ENCODE results near the gene SLIT3. TPM values are rescaled to one million over a fixed set of nuclear protein-coding genes. Genes with fewer than 3 reads are reported as not detected.

The SLIT3 gene
- total and polyA plus RNA-seq, 2 donors = 64.7 to 109 TPM

GRCh38 chr5:168737066-168737465, 563.9 kb downstream of the SLIT3 start:
- WGBS = 99% methylated on average over 2 of the region's 2 CpGs
- Histone ChIP-seq H3K4me1 (ENCODE audit: insufficient read depth) (no peaks in the 10 kb centered on the region), H3K4me3 (ENCODE audit: low read depth, low read length) (no peak overlapping the region), H3K36me3 (ENCODE audit: insufficient read depth) (no peaks in the 10 kb centered on the region), H3K27ac (ENCODE audit: low read depth) (no peak overlapping the region)
- no peak for DNase-seq (ENCODE audit: extremely low spot score)

DNA sequence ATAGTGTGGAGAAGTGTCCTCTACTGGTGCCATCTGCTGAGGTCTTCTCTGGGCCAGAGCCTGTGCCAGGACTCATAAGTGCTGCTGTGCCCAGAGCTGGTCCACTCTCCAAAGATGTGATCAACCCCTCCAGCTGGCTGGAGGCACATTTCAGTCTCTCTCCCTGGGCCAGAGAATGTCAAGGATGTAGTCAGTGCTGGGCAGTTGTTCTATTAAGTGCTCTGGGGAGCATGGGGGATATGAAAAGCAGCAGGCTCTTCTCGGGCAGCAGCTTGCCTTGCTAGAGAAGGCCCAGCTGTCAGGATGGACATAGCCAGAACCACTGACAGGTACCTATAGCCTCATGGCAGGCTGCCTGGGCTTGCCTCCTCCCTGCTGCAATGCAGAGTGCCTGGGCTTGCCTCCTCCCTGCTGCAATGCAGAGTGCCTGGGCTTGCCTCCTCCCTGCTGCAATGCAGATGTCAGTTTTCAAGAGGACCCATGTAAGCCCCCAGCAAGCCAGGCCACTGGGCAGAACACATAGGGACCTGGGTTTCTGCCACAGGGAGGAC, 564.6 kb downstream of the SLIT3 start:
- no peaks in the 10 kb centered on the region for H3K36me3 ChIP-seq (ENCODE audit: insufficient read depth)
- no peak overlapping the region for H3K4me3 ChIP-seq (ENCODE audit: low read depth, low read length)
- H3K27ac ChIP-seq (ENCODE audit: low read depth) = no peak overlapping the region
- whole genome bisulfite sequencing = 42% methylated on average over 1 of the region's 1 CpG
- H3K4me1 ChIP-seq (ENCODE audit: insufficient read depth) = no peaks in the 10 kb centered on the region
- DNase-seq (ENCODE audit: extremely low spot score) = no peak

DNA sequence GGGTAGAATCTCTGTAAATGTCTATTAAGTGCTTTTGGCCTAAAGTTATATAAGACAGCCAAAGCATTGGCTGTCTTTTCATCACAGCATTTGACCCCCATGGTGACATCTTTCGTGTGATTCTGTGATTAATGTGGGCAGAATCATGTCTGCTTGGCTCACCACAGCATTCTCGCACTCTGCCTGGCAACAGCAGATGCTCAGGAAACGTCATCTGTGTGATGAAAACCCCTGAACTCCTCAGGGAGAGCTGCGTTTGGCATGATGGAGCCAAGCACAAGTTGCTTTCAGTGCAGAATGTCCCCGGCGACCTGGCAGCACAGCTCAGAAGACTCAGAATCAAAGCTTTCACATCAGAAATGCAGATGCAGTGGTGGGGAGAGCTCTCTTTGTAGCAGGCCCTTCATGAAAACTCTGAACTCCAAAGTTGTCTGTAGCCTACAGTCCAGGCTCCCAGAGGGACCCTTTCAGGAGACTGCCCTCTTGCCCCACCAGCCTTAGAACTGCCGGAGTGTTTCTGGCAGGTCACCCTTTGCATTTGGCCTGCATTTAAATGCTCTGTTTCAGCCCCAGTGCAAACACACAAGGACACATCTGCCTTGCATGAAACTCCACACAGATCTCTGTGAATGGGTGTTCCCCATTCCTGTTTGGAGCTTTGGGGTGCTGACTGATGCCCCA, 566.2 kb downstream of the SLIT3 start:
- no peak for DNase-seq (ENCODE audit: extremely low spot score)
- Histone ChIP-seq H3K27ac (ENCODE audit: low read depth) (no peak overlapping the region), H3K4me1 (ENCODE audit: insufficient read depth) (no peaks in the 10 kb centered on the region), H3K36me3 (ENCODE audit: insufficient read depth) (no peaks in the 10 kb centered on the region), H3K4me3 (ENCODE audit: low read depth, low read length) (no peak overlapping the region)
- WGBS = 72% methylated on average over 7 of the region's 7 CpGs

DNA sequence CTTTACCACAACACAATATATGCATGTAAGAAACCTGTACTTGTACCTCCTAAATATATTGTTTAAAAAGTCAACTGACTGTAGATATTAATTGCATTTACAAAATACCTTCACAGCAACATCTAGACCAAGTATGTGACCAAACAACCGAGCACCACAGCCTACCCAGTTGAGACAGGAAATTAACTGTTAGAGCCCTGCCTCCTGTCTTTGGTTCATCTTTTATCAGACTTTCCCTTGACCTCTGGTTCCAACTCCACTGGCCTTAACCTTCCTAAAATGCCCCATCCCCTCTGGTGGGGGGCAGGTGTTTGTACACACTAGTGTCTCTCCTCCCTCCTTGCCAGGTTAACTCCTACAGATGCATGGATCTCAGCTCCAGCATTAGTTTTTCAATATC, 566.8 kb downstream of the SLIT3 start:
- Histone ChIP-seq H3K36me3 (ENCODE audit: insufficient read depth) (no peaks in the 10 kb centered on the region), H3K4me1 (ENCODE audit: insufficient read depth) (no peaks in the 10 kb centered on the region), H3K27ac (ENCODE audit: low read depth) (no peak overlapping the region), H3K4me3 (ENCODE audit: low read depth, low read length) (no peak overlapping the region)
- no peak for DNase-seq (ENCODE audit: extremely low spot score)
- 90% methylated on average over 1 of the region's 1 CpG for WGBS

DNA sequence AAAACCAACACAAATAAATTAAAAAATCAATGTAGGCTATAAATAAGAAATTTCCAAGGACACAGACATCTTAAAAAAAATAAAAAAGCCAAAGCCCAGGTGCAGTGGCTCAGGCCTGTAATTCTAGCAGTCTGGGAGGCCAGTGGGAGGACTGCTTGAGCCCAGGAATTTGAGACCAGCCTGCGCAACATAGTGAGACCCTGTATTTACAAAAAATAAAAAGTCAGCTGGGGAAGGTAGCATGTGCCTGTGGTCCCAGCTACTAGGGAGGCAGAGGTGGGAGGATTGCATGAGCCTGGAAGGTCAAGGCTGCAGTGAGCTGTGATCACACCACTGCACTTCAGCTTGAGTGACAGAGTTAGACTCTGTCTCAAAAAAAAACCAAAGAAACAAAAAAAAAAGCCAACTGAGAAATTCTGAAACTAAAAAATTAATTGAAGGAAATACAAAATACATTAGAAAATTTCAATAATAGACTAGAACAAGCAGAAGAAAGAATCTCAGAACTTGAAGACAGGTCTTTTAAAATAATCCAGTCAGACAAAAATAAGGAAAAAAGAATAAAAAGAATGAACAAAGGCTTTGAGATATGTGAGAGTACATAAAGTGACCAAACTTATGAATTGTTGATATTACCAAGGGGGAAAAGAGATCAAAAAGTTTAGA, 572.3 kb downstream of the SLIT3 start:
- no peaks in the 10 kb centered on the region for H3K36me3 ChIP-seq (ENCODE audit: insufficient read depth)
- WGBS = 95% methylated on average over 1 of the region's 1 CpG
- no peak overlapping the region for H3K27ac ChIP-seq (ENCODE audit: low read depth)
- no peak for DNase-seq (ENCODE audit: extremely low spot score)
- H3K4me3 ChIP-seq (ENCODE audit: low read depth, low read length) = no peak overlapping the region
- H3K4me1 ChIP-seq (ENCODE audit: insufficient read depth) = no peaks in the 10 kb centered on the region

DNA sequence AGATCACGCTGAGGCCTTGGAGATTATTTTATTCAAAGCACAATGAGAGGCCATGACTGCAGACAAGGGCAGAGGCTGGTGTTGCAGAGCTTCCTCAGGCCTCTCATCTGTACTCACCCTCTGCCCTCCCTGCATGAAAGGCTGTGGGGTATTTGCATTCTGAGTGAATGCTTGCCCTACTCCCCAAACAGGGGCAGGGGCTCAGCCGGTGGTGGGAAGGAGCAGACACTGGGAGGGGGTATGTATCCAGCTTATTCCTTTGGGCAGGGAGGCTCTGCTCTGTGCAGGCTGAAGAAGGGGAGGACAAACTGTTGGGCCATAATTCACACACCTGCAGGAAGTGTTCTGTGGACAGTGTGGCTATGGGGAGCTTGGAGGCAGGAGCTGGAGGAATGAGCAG, 573.4 kb downstream of the SLIT3 start:
- H3K4me3 ChIP-seq (ENCODE audit: low read depth, low read length) = no peak overlapping the region
- WGBS = 67% methylated on average over 2 of the region's 2 CpGs
- H3K36me3 ChIP-seq (ENCODE audit: insufficient read depth) = no peaks in the 10 kb centered on the region
- H3K27ac ChIP-seq (ENCODE audit: low read depth) = no peak overlapping the region
- no peaks in the 10 kb centered on the region for H3K4me1 ChIP-seq (ENCODE audit: insufficient read depth)
- DNase-seq (ENCODE audit: extremely low spot score) = no peak

- no peak overlapping the region for H3K4me3 ChIP-seq (ENCODE audit: low read depth, low read length)
- no peak overlapping the region for H3K27ac ChIP-seq (ENCODE audit: low read depth)
- WGBS = 85% methylated on average over 1 of the region's 1 CpG
- DNase-seq (ENCODE audit: extremely low spot score) = no peak
- no peaks in the 10 kb centered on the region for H3K4me1 ChIP-seq (ENCODE audit: insufficient read depth)
- no peaks in the 10 kb centered on the region for H3K36me3 ChIP-seq (ENCODE audit: insufficient read depth)
Measured at GRCh38 chr5:168726342-168726741, 574.6 kb downstream of the SLIT3 start.

GRCh38 chr5:168724227-168724626, 576.7 kb downstream of the SLIT3 start:
- WGBS = 80% methylated on average over 5 of the region's 5 CpGs
- no peak overlapping the region for H3K4me3 ChIP-seq (ENCODE audit: low read depth, low read length)
- H3K27ac ChIP-seq (ENCODE audit: low read depth) = no peak overlapping the region
- no peaks in the 10 kb centered on the region for H3K4me1 ChIP-seq (ENCODE audit: insufficient read depth)
- no peaks in the 10 kb centered on the region for H3K36me3 ChIP-seq (ENCODE audit: insufficient read depth)
- DNase-seq (ENCODE audit: extremely low spot score) = no peak

- Histone ChIP-seq H3K4me3 (ENCODE audit: low read depth, low read length) (no peak overlapping the region), H3K36me3 (ENCODE audit: insufficient read depth) (no peaks in the 10 kb centered on the region), H3K27ac (ENCODE audit: low read depth) (no peak overlapping the region), H3K4me1 (ENCODE audit: insufficient read depth) (no peaks in the 10 kb centered on the region)
- DNase-seq (ENCODE audit: extremely low spot score) = no peak
- WGBS = 95% methylated on average over 3 of the region's 3 CpGs
Measured at GRCh38 chr5:168723037-168723436, 577.9 kb downstream of the SLIT3 start.

GRCh38 chr5:168721966-168722365, 579.0 kb downstream of the SLIT3 start:
- Histone ChIP-seq H3K4me3 (ENCODE audit: low read depth, low read length) (no peak overlapping the region), H3K4me1 (ENCODE audit: insufficient read depth) (no peaks in the 10 kb centered on the region), H3K27ac (ENCODE audit: low read depth) (no peak overlapping the region), H3K36me3 (ENCODE audit: insufficient read depth) (no peaks in the 10 kb centered on the region)
- DNase-seq (ENCODE audit: extremely low spot score) = no peak
- WGBS = 94% methylated on average over 7 of the region's 7 CpGs

GRCh38 chr5:168721002-168721753, 579.8 kb downstream of the SLIT3 start:
- 82% methylated on average over 5 of the region's 5 CpGs for WGBS
- H3K27ac ChIP-seq (ENCODE audit: low read depth) = no peak overlapping the region
- H3K4me3 ChIP-seq (ENCODE audit: low read depth, low read length) = no peak overlapping the region
- DNase-seq (ENCODE audit: extremely low spot score) = no peak
- H3K36me3 ChIP-seq (ENCODE audit: insufficient read depth) = no peaks in the 10 kb centered on the region
- no peaks in the 10 kb centered on the region for H3K4me1 ChIP-seq (ENCODE audit: insufficient read depth)

- 95% methylated on average over 9 of the region's 9 CpGs for WGBS
- no peaks in the 10 kb centered on the region for H3K36me3 ChIP-seq (ENCODE audit: insufficient read depth)
- DNase-seq (ENCODE audit: extremely low spot score) = no peak
- H3K4me1 ChIP-seq (ENCODE audit: insufficient read depth) = no peaks in the 10 kb centered on the region
- no peak overlapping the region for H3K4me3 ChIP-seq (ENCODE audit: low read depth, low read length)
- H3K27ac ChIP-seq (ENCODE audit: low read depth) = no peak overlapping the region
Measured at GRCh38 chr5:168720575-168720974, 580.4 kb downstream of the SLIT3 start.

DNA sequence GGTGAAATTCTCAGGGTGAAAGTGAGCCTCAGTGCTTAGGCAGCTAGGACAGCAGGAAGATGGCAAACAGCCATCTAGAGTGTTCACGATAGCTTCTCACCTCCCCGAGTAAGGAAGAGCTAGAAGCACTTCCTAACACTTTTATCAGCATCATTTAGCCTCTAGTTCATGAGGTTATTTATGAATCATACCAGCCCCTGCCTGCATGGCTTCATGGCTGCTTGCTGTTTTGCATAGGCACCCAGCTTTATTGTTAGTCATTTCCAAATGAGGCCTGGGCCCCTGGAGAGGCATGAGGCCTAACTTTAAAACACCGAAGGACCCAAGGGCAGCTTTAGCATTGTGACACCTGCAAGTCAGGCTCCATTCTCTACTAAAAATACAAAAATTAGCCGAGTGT, 586.9 kb downstream of the SLIT3 start:
- WGBS = 66% methylated on average over 4 of the region's 4 CpGs
- no peak overlapping the region for H3K27ac ChIP-seq (ENCODE audit: low read depth)
- H3K4me3 ChIP-seq (ENCODE audit: low read depth, low read length) = no peak overlapping the region
- H3K4me1 ChIP-seq (ENCODE audit: insufficient read depth) = no peaks in the 10 kb centered on the region
- H3K36me3 ChIP-seq (ENCODE audit: insufficient read depth) = no peaks in the 10 kb centered on the region
- DNase-seq (ENCODE audit: extremely low spot score) = no peak

DNA sequence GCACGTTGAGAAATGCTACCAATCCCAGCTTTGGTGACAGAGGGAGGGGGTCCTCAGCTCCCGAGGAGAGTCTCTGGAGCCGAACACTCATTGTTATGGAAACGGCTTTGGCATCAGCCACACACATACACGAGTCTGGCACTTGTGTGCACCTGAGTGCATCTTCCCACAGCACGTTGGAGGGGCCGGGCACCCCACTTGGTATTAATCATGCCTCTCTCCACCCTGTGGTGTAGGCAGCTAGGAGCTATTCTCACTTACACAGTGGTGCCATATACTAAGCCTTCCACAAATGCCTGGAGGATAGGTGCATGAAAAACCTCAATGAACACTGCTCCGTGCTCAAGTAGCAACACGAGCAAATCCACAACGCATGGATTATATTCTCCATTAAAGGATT, 587.9 kb downstream of the SLIT3 start:
- Histone ChIP-seq H3K27ac (ENCODE audit: low read depth) (no peak overlapping the region), H3K4me1 (ENCODE audit: insufficient read depth) (no peaks in the 10 kb centered on the region), H3K36me3 (ENCODE audit: insufficient read depth) (no peaks in the 10 kb centered on the region), H3K4me3 (ENCODE audit: low read depth, low read length) (no peak overlapping the region)
- WGBS = 80% methylated on average over 10 of the region's 10 CpGs
- no peak for DNase-seq (ENCODE audit: extremely low spot score)

Measured in urinary bladder (tissue), 4 donors.